CD14-positive monocyte (primary cell): ENCODE results near the gene ERMARD. TPM values are rescaled to one million over a fixed set of nuclear protein-coding genes. Genes with fewer than 3 reads are reported as not detected.

Experiments used
- DNase-seq, 3 donors: peaks; one replicate each; pipeline ENCODE4 v3.0.0-alpha.2; 2011 to 2022
- H2AFZ ChIP-seq: 2 replicates; pipeline ENCODE4 v1.6.0; 2012; ENCODE audit warnings: mild to moderate bottlenecking, low read depth, low read length, inconsistent platforms; ENCODE audit not compliant: insufficient read depth, poor library complexity, severe bottlenecking
- H3K27ac ChIP-seq, 2 donors: 1 replicate in 1 of 2; 2 replicates in 1 of 2; pipeline ENCODE4 v1.5.1; 2012 to 2013; ENCODE audit warnings: low read length in 2 of 2, control low read depth in 1 of 2, inconsistent platforms in 1 of 2, low read depth in 1 of 2, mild to moderate bottlenecking in 1 of 2
- H3K27me3 ChIP-seq, 2 donors: one replicate each; pipeline versions ENCODE4 v1.6.0 to v1.6.1; 2011 to 2013; ENCODE audit warnings: low read length in 2 of 2; ENCODE audit not compliant: control insufficient read depth in 2 of 2, insufficient read depth in 2 of 2
- H3K36me3 ChIP-seq, 2 donors: replicated peaks in 1 of 2; 1 replicate in 1 of 2; 2 replicates in 1 of 2; pipeline versions ENCODE4 v1.5.1 to v1.6.1; 2012 to 2013; ENCODE audit warnings: low read length in 2 of 2, control low read depth in 1 of 2, inconsistent platforms in 1 of 2, mild to moderate bottlenecking in 1 of 2; ENCODE audit not compliant: insufficient read depth in 2 of 2, control insufficient read depth in 1 of 2
- H3K4me1 ChIP-seq, 2 donors: 1 replicate in 1 of 2; 2 replicates in 1 of 2; pipeline versions ENCODE4 v1.5.1 to v1.6.1; 2012 to 2013; ENCODE audit warnings: low read length in 2 of 2, control low read depth in 1 of 2, inconsistent platforms in 1 of 2, mild to moderate bottlenecking in 1 of 2, moderate library complexity in 1 of 2; ENCODE audit not compliant: insufficient read depth in 2 of 2, control insufficient read depth in 1 of 2
- H3K4me2 ChIP-seq: replicated peaks from 2 replicates; pipeline ENCODE3; 2012; ENCODE audit warnings: low read length, moderate library complexity, mild to moderate bottlenecking; ENCODE audit not compliant: poor library complexity, severe bottlenecking; ENCODE audit errors: extremely low read depth
- H3K4me3 ChIP-seq, 3 experiments: fragments of 200-600 bp in 1 of 3; sonication (generic) in 1 of 3; replicated peaks in 1 of 3; 1 replicate in 2 of 3; 2 replicates in 1 of 3; pipeline ENCODE4 v1.5.1; 2011 to 2013; ENCODE audit warnings: low read length in 3 of 3, mild to moderate bottlenecking in 3 of 3, control low read depth in 2 of 3, low read depth in 2 of 3, inconsistent platforms in 1 of 3, moderate library complexity in 1 of 3
- H3K79me2 ChIP-seq: 2 replicates; pipeline ENCODE4 v1.6.0; 2012; ENCODE audit warnings: mild to moderate bottlenecking, control low read depth, inconsistent platforms, low read length, moderate library complexity; ENCODE audit not compliant: insufficient read depth
- H3K9ac ChIP-seq: 2 replicates; pipeline ENCODE4 v1.6.0; 2017; ENCODE audit warnings: low read length, mild to moderate bottlenecking; ENCODE audit not compliant: insufficient read depth, poor library complexity, severe bottlenecking
- H3K9me3 ChIP-seq, 2 donors: replicated peaks in 1 of 2; 1 replicate in 1 of 2; 2 replicates in 1 of 2; pipeline versions ENCODE4 v1.5.1 to v1.6.1; 2012 to 2013; ENCODE audit warnings: low read length in 2 of 2, control low read depth in 1 of 2; ENCODE audit not compliant: control insufficient read depth in 1 of 2, insufficient read depth in 1 of 2
- H4K20me1 ChIP-seq: 2 replicates; pipeline ENCODE4 v1.6.0; 2012; ENCODE audit warnings: mild to moderate bottlenecking, low read length, control low read depth, moderate library complexity; ENCODE audit not compliant: insufficient read depth
- H3K27ac Mint-ChIP-seq, 7 donors: one replicate each; pipeline ENCODE4 v1.8.0; 2020; ENCODE audit warnings: mild to moderate bottlenecking in 7 of 7, mixed read lengths in 7 of 7, moderate library complexity in 6 of 7, inconsistent platforms in 2 of 7
- H3K27me3 Mint-ChIP-seq, 3 donors: one replicate each; pipeline ENCODE4 v1.8.0; 2021 to 2022; ENCODE audit warnings: low read depth in 3 of 3, mild to moderate bottlenecking in 3 of 3, mixed read lengths in 3 of 3, moderate library complexity in 3 of 3, inconsistent platforms in 1 of 3
- H3K36me3 Mint-ChIP-seq, 2 donors: one replicate each; pipeline ENCODE4 v1.8.0; 2020; ENCODE audit warnings: mixed read lengths in 2 of 2, inconsistent platforms in 1 of 2, mild to moderate bottlenecking in 1 of 2
- H3K4me1 Mint-ChIP-seq: one replicate; pipeline ENCODE4 v1.8.0; 2020; ENCODE audit warnings: mild to moderate bottlenecking, mixed read lengths
- H3K4me3 Mint-ChIP-seq, 2 donors: one replicate each; pipeline ENCODE4 v1.8.0; 2020; ENCODE audit warnings: mild to moderate bottlenecking in 2 of 2, mixed read lengths in 2 of 2, moderate library complexity in 1 of 2
- H3K9me3 Mint-ChIP-seq, 7 donors: one replicate each; pipeline ENCODE4 v1.8.0; 2020 to 2022; ENCODE audit warnings: mixed read lengths in 7 of 7, mild to moderate bottlenecking in 6 of 7, moderate library complexity in 6 of 7, inconsistent platforms in 2 of 7
- WGBS: methylation state at CpG from one replicate; pipeline ENCODE4 v1.1.5; 2013; ENCODE audit warnings: missing lambda C conversion rate; ENCODE audit not compliant: insufficient coverage; 5-methylcytosine and 5-hydroxymethylcytosine counted together
- intact Hi-C, 2 donors: fragments of 100-400 bp; cut with micrococcal nuclease; formaldehyde crosslinking; loops; one replicate each; pipeline versions ENCODE4 v1.15.0 to v1.15.1; 2023
- polyA plus RNA-seq, 3 donors: library from polyadenylated mRNA; depleted of rRNA in 1 of 3; unstranded in 2 of 3; stranded (reverse) in 1 of 3; fragments of 300-500 nt in 2 of 3; fragments of >200 nt in 1 of 3; fragmentation: Illumina TruSeq in 2 of 3; gene quantifications; 1 replicate in 2 of 3; 2 replicates in 1 of 3; pipeline ENCODE4 v1.2.3, GENCODE V29; 2012 to 2021
- TF ChIP-seq, protein P1 (sequence below): fragments of 200-600 bp; IDR thresholded peaks from one replicate; pipeline ENCODE4 v1.8.0; 2022; ENCODE audit warnings: antibody characterized with exemption, mild to moderate bottlenecking

Gene ERMARD
- polyA plus RNA-seq, 3 donors = 10.6 to 33.0 (median 11.2) TPM

DNA sequence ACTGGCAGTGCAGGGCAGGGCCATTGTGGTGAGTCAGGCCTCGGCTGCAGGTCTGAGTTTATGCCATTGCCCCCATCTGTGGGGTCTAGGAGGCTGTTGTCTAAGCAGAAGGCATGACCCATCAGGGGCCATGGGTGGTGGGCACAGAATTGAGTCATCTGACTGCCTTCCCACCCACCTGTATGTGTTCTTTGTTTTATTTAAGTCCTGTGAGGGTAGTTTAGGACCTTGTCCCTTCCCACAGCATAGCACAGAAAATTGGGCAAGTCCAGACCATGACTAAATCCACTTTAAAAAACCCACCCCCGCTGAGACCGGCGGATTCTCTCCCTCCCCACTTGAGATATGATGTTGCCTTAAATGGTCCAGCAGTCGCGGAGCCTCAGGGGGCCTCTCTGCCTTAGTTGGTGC is 40.3 kb downstream of the ERMARD start:
- H3K27ac ChIP-seq = no peak overlapping the region
- no peak overlapping the region for H3K4me2 ChIP-seq
- H3K27ac Mint-ChIP-seq = no peak overlapping the region
- H3K9me3 Mint-ChIP-seq = peaks cover 0 to 2% (median 0%) of the 10 kb centered on the region in 7 donors
- H3K27me3 ChIP-seq = peaks cover 0 to 22% of the 10 kb centered on the region in 2 donors
- peaks cover 12 to 17% of the 10 kb centered on the region in 2 donors for H3K4me1 ChIP-seq
- no peaks in the 10 kb centered on the region for H3K79me2 ChIP-seq
- no peak overlapping the region for H3K9ac ChIP-seq
- peaks cover 20 to 35% (median 32%) of the 10 kb centered on the region in 3 donors for H3K27me3 Mint-ChIP-seq
- H3K36me3 Mint-ChIP-seq = no peaks in the 10 kb centered on the region
- no peak overlapping the region for H3K4me3 Mint-ChIP-seq
- H3K4me1 Mint-ChIP-seq = peaks cover 25% of the 10 kb centered on the region
- 95% methylated on average over 4 of the region's 6 CpGs for WGBS
- no peak overlapping the region for H3K4me3 ChIP-seq
- DNase-seq = no peak
- intact Hi-C loops = loop anchor here in 1 of 2 donors (5.0 kb wide), 1 partner anchor 741 kb away; no protein-coding TSS in a partner anchor
- TF ChIP-seq, protein P1, sequence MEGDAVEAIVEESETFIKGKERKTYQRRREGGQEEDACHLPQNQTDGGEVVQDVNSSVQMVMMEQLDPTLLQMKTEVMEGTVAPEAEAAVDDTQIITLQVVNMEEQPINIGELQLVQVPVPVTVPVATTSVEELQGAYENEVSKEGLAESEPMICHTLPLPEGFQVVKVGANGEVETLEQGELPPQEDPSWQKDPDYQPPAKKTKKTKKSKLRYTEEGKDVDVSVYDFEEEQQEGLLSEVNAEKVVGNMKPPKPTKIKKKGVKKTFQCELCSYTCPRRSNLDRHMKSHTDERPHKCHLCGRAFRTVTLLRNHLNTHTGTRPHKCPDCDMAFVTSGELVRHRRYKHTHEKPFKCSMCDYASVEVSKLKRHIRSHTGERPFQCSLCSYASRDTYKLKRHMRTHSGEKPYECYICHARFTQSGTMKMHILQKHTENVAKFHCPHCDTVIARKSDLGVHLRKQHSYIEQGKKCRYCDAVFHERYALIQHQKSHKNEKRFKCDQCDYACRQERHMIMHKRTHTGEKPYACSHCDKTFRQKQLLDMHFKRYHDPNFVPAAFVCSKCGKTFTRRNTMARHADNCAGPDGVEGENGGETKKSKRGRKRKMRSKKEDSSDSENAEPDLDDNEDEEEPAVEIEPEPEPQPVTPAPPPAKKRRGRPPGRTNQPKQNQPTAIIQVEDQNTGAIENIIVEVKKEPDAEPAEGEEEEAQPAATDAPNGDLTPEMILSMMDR = no peak
- no peaks in the 10 kb centered on the region for H3K9me3 ChIP-seq
- no peaks in the 10 kb centered on the region for H4K20me1 ChIP-seq
- H2AFZ ChIP-seq = no peak overlapping the region
- H3K36me3 ChIP-seq = no peaks in the 10 kb centered on the region

DNA sequence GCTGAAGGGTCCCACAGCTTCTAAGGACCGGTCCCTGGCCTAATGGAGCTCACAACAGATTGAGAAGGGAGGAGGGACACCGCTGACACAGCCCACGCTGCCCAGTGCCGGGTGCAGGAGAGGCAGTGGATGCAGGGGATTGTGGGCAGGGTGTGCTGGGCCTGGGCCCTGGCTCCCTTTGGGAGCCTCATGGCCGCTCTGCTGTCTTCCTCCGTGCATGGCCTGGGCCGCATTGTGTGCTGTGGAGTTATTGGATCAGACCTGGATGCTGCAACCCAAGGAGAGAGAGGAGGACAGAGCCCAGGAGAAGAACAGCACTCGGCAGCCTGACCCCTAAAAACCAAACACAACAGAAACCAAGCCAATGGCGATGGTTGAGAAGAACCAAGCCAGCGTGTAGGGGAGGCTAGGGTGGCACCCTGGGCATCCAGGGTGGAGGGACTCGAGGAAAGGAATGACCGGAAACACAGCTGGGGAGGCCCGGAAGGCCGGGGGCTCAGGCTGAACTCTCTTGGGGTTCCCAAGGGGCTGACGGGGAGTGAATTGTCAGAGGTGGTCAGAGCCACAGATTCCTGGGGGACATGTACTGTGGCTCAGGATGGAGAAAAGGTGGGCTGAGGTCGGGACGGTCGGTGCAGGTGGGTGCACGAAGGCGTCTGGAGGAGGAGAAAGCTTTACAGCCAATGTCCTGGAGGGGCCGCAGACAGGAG is 41.0 kb downstream of the ERMARD start:
- Mint-ChIP-seq H3K4me1 (peaks cover 25% of the 10 kb centered on the region), H3K27me3 (peaks cover 20 to 35% (median 30%) of the 10 kb centered on the region in 3 donors), H3K36me3 (no peaks in the 10 kb centered on the region), H3K27ac (no peak overlapping the region), H3K4me3 (no peak overlapping the region), H3K9me3 (peaks cover 0 to 2% (median 0%) of the 10 kb centered on the region in 7 donors)
- peaks cover 12 to 17% of the 10 kb centered on the region in 2 donors for H3K4me1 ChIP-seq
- 97% methylated on average over 16 of the region's 21 CpGs for WGBS
- intact Hi-C loops = loop anchor here in 1 of 2 donors (5.0 kb wide), 1 partner anchor 740 kb away; no protein-coding TSS in a partner anchor
- no peaks in the 10 kb centered on the region for H4K20me1 ChIP-seq
- no peak overlapping the region for H2AFZ ChIP-seq
- TF ChIP-seq, protein P1 = no peak
- no peaks in the 10 kb centered on the region for H3K79me2 ChIP-seq
- no peaks in the 10 kb centered on the region for H3K36me3 ChIP-seq
- no peak overlapping the region for H3K4me2 ChIP-seq
- peaks cover 0 to 22% of the 10 kb centered on the region in 2 donors for H3K27me3 ChIP-seq
- no peak for DNase-seq
- no peak overlapping the region for H3K4me3 ChIP-seq
- no peak overlapping the region for H3K27ac ChIP-seq
- no peaks in the 10 kb centered on the region for H3K9me3 ChIP-seq
- H3K9ac ChIP-seq = no peak overlapping the region
